C4-2B (cell line): Measurements from ENCODE around the gene TAF3.

ENCODE experiments used
- ZFX ChIP-seq: fragments of 450-650 bp; IDR thresholded peaks from 2 replicates; pipeline ENCODE4 v1.6.1; 2017
- TF ChIP-seq, protein P1 (sequence below): fragments of 450-650 bp; conservative IDR thresholded peaks from 2 replicates; pipeline ENCODE4 v1.5.1; 2017; ENCODE audit warnings: mild to moderate bottlenecking

DNA sequence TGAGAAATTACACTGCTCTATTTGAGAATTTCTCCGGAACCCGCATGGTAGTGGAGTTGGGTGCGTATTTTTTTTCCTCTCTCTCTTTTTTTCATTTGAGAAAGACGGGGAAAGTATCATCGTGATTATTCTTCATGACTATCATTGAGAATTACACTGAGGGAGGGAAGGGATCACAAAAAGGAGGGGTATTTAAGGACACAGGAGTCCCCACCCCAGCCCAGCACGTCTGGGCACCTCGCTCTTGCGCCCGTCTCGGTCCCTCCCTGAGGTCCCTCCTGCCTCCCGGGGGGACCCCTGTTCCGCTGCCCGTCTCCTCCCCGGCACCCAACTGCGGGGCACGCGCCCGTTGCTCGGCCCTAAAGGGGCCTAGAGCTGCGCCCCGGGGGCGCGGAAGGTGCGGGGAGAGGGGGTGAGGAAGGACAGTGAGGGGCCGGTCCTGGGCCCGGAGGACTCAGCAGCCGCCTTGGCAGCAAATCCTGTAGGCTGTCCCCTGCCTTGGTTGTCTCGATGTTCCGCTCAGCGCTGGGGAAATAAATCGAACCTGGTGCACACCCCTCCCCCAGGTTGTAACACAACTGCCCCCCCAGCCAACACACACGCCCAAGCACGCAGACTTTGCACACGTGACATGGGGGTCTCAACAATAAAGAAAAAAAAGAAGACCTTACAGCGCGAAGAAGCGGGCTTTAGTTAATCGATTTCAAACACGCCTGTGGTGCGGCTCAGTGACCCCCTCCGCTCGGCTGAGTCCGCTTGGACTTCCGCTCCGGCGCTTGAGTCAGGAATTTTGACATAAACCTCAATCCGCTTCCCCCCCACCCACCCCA lies 217.6 kb downstream of the TAF3 start:
- TF ChIP-seq ZFX = no peak
- TF ChIP-seq, protein P1, sequence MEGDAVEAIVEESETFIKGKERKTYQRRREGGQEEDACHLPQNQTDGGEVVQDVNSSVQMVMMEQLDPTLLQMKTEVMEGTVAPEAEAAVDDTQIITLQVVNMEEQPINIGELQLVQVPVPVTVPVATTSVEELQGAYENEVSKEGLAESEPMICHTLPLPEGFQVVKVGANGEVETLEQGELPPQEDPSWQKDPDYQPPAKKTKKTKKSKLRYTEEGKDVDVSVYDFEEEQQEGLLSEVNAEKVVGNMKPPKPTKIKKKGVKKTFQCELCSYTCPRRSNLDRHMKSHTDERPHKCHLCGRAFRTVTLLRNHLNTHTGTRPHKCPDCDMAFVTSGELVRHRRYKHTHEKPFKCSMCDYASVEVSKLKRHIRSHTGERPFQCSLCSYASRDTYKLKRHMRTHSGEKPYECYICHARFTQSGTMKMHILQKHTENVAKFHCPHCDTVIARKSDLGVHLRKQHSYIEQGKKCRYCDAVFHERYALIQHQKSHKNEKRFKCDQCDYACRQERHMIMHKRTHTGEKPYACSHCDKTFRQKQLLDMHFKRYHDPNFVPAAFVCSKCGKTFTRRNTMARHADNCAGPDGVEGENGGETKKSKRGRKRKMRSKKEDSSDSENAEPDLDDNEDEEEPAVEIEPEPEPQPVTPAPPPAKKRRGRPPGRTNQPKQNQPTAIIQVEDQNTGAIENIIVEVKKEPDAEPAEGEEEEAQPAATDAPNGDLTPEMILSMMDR = no peak
